ENCODE results near the gene SGSM2.

SGSM2 gene

GRCh38 chr17:2405247-2405926 lies 68.1 kb downstream of the SGSM2 start:
- no peak for ATAC-seq
- Mint-ChIP-seq H3K27me3 (no peaks in the 10 kb centered on the region), H3K4me3 (no peak overlapping the region), H3K36me3 (peaks cover 5% of the 10 kb centered on the region), H3K27ac (no peak overlapping the region), H3K4me1 (peaks cover 22% of the 10 kb centered on the region), H3K9me3 (no peaks in the 10 kb centered on the region)

GRCh38 chr17:2406271-2406902 lies 69.1 kb downstream of the SGSM2 start:
- peaks cover 22% of the 10 kb centered on the region for H3K4me1 Mint-ChIP-seq
- H3K4me3 Mint-ChIP-seq: no peak overlapping the region
- ATAC-seq: no peak
- peaks cover 14% of the 10 kb centered on the region for H3K36me3 Mint-ChIP-seq
- H3K27ac Mint-ChIP-seq: peak overlapping the region; percentile 4
- H3K27me3 Mint-ChIP-seq: no peaks in the 10 kb centered on the region
- H3K9me3 Mint-ChIP-seq: no peaks in the 10 kb centered on the region

- ATAC-seq: no peak
- no peaks in the 10 kb centered on the region for H3K27me3 Mint-ChIP-seq
These were observed 69.8 kb downstream of the SGSM2 start for GRCh38 chr17:2406903-2407790.

GRCh38 chr17:2410951-2411350 lies 73.7 kb downstream of the SGSM2 start:
- H3K4me3 Mint-ChIP-seq: no peak overlapping the region
- H3K9me3 Mint-ChIP-seq: no peaks in the 10 kb centered on the region
- H3K36me3 Mint-ChIP-seq: peaks cover 25% of the 10 kb centered on the region
- no peak for ATAC-seq
- no peak overlapping the region for H3K27ac Mint-ChIP-seq
- H3K27me3 Mint-ChIP-seq: no peaks in the 10 kb centered on the region
- peaks cover 8% of the 10 kb centered on the region for H3K4me1 Mint-ChIP-seq

More at GRCh38 chr17:2406903-2407790, 69.8 kb downstream of the SGSM2 start:
- Mint-ChIP-seq H3K9me3 (no peaks in the 10 kb centered on the region), H3K36me3 (peaks cover 14% of the 10 kb centered on the region), H3K4me3 (no peak overlapping the region), H3K4me1 (peaks cover 15% of the 10 kb centered on the region), H3K27ac (peak overlapping the region; percentile 4)

GRCh38 chr17:2412561-2413021 lies 75.3 kb downstream of the SGSM2 start:
- H3K9me3 Mint-ChIP-seq: no peaks in the 10 kb centered on the region
- H3K27me3 Mint-ChIP-seq: no peaks in the 10 kb centered on the region
- H3K4me1 Mint-ChIP-seq: peaks cover 7% of the 10 kb centered on the region
- no peak overlapping the region for H3K4me3 Mint-ChIP-seq
- ATAC-seq: no peak
- peaks cover 21% of the 10 kb centered on the region for H3K36me3 Mint-ChIP-seq
- H3K27ac Mint-ChIP-seq: no peak overlapping the region

- Mint-ChIP-seq H3K4me3 (no peak overlapping the region), H3K4me1 (peaks cover 7% of the 10 kb centered on the region), H3K36me3 (peaks cover 27% of the 10 kb centered on the region), H3K9me3 (no peaks in the 10 kb centered on the region), H3K27ac (no peak overlapping the region), H3K27me3 (no peaks in the 10 kb centered on the region)
- ATAC-seq: no peak
These were observed 77.3 kb downstream of the SGSM2 start for GRCh38 chr17:2414446-2415064.

- ATAC-seq: no peak
- peaks cover 30% of the 10 kb centered on the region for H3K36me3 Mint-ChIP-seq
- no peak overlapping the region for H3K4me3 Mint-ChIP-seq
- no peak overlapping the region for H3K27ac Mint-ChIP-seq
- H3K4me1 Mint-ChIP-seq: peaks cover 7% of the 10 kb centered on the region
- H3K9me3 Mint-ChIP-seq: no peaks in the 10 kb centered on the region
- no peaks in the 10 kb centered on the region for H3K27me3 Mint-ChIP-seq
These were observed 77.8 kb downstream of the SGSM2 start for GRCh38 chr17:2415081-2415480.

GRCh38 chr17:2416010-2416734 lies 78.9 kb downstream of the SGSM2 start:
- H3K4me3 Mint-ChIP-seq: no peak overlapping the region
- peak; percentile 73 for ATAC-seq
- H3K36me3 Mint-ChIP-seq: peaks cover 32% of the 10 kb centered on the region
- H3K27ac Mint-ChIP-seq: no peak overlapping the region
- peaks cover 7% of the 10 kb centered on the region for H3K4me1 Mint-ChIP-seq
- H3K9me3 Mint-ChIP-seq: no peaks in the 10 kb centered on the region
- no peaks in the 10 kb centered on the region for H3K27me3 Mint-ChIP-seq

GRCh38 chr17:2418572-2418971 lies 81.3 kb downstream of the SGSM2 start:
- Mint-ChIP-seq H3K27ac (no peak overlapping the region), H3K4me3 (no peak overlapping the region), H3K4me1 (peaks cover 7% of the 10 kb centered on the region), H3K36me3 (peaks cover 37% of the 10 kb centered on the region), H3K27me3 (no peaks in the 10 kb centered on the region), H3K9me3 (no peaks in the 10 kb centered on the region)
- ATAC-seq: no peak

GRCh38 chr17:2419486-2419885 lies 82.2 kb downstream of the SGSM2 start:
- no peaks in the 10 kb centered on the region for H3K9me3 Mint-ChIP-seq
- H3K36me3 Mint-ChIP-seq: peaks cover 28% of the 10 kb centered on the region
- peaks cover 7% of the 10 kb centered on the region for H3K4me1 Mint-ChIP-seq
- no peak overlapping the region for H3K4me3 Mint-ChIP-seq
- H3K27me3 Mint-ChIP-seq: no peaks in the 10 kb centered on the region
- H3K27ac Mint-ChIP-seq: no peak overlapping the region
- ATAC-seq: no peak

GRCh38 chr17:2420176-2420575 lies 82.9 kb downstream of the SGSM2 start:
- ATAC-seq: no peak
- Mint-ChIP-seq H3K4me1 (peaks cover 7% of the 10 kb centered on the region), H3K4me3 (no peak overlapping the region), H3K27me3 (no peaks in the 10 kb centered on the region), H3K36me3 (peaks cover 29% of the 10 kb centered on the region), H3K9me3 (no peaks in the 10 kb centered on the region), H3K27ac (no peak overlapping the region)

GRCh38 chr17:2421315-2422147 lies 84.2 kb downstream of the SGSM2 start:
- H3K4me1 Mint-ChIP-seq: peaks cover 1% of the 10 kb centered on the region
- no peak for ATAC-seq
- no peaks in the 10 kb centered on the region for H3K9me3 Mint-ChIP-seq
- no peak overlapping the region for H3K27ac Mint-ChIP-seq
- H3K27me3 Mint-ChIP-seq: no peaks in the 10 kb centered on the region
- no peak overlapping the region for H3K4me3 Mint-ChIP-seq
- H3K36me3 Mint-ChIP-seq: peaks cover 38% of the 10 kb centered on the region

GRCh38 chr17:2423271-2423670 lies 86.0 kb downstream of the SGSM2 start:
- no peak for ATAC-seq
- Mint-ChIP-seq H3K4me3 (no peak overlapping the region), H3K9me3 (no peaks in the 10 kb centered on the region), H3K27ac (no peak overlapping the region), H3K27me3 (no peaks in the 10 kb centered on the region), H3K4me1 (no peaks in the 10 kb centered on the region), H3K36me3 (peaks cover 46% of the 10 kb centered on the region)

- Mint-ChIP-seq H3K36me3 (peaks cover 28% of the 10 kb centered on the region), H3K4me3 (no peak overlapping the region), H3K27ac (peak overlapping the region; percentile 44), H3K27me3 (no peaks in the 10 kb centered on the region), H3K9me3 (no peaks in the 10 kb centered on the region), H3K4me1 (no peaks in the 10 kb centered on the region)
- ATAC-seq: no peak
These were observed 89.9 kb downstream of the SGSM2 start for GRCh38 chr17:2427215-2427614.
